GM21717 (cell line): ENCODE data around the gene FAM219B.

ENCODE experiments used
- ATAC-seq: cut with Tn5 transposase; IDR thresholded peaks from one replicate; pipeline ENCODE4 v1.9.1; 2021; ENCODE audit warnings: mild to moderate bottlenecking, moderate library complexity; ENCODE audit not compliant: unreplicated experiment

The FAM219B gene

DNA sequence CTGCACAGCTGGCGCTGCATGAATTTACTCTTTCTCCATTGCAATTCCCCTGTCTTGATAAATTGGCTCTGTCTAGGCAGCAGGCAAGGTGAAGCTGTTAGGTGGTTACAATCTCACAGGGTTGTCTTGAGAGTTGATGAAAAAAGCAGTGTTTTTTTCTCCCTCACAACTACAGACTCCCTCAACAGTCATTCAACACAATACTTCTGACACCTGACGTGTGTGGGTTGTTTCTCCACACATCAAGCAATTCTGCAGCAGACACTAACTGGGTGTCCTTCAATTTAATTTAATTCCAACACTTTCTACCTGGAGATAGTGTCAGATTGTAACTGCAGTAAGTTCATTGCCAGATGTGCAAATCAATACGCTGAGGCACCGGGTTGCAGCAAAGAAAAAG, 28.4 kb downstream of the FAM219B start:
- ATAC-seq: no peak

DNA sequence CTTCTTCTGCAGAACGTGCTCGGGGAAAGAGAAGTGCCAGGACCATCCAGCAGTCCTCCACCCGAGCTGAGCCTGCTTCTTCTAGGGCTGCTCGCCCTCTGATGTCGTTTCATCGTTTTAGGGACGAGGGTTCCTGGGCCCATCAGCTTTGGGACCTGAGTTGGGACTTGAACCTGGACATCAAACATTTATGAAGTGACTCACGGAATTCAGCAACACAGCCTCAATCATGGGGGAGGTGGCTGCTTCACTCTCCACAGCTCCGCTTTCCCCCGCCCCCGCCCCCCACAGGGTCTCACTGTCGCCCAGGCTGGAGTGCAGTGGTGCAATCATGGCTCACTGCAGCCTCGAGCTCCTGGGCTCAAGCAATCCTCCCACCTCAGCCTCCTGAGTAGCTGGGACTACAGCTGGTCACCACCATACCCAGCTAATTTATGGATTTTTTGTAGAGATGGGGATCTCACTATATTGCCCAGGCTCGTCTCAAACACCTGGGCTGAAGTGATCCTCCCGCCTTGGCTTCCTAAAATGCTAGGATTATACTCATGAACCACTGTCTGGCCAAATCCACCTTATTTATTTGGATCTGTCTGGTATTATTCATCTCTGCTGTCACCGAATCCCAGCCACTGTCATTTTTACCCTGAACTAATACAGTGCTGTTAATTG, 32.8 kb downstream of the FAM219B start:
- ATAC-seq: no peak

DNA sequence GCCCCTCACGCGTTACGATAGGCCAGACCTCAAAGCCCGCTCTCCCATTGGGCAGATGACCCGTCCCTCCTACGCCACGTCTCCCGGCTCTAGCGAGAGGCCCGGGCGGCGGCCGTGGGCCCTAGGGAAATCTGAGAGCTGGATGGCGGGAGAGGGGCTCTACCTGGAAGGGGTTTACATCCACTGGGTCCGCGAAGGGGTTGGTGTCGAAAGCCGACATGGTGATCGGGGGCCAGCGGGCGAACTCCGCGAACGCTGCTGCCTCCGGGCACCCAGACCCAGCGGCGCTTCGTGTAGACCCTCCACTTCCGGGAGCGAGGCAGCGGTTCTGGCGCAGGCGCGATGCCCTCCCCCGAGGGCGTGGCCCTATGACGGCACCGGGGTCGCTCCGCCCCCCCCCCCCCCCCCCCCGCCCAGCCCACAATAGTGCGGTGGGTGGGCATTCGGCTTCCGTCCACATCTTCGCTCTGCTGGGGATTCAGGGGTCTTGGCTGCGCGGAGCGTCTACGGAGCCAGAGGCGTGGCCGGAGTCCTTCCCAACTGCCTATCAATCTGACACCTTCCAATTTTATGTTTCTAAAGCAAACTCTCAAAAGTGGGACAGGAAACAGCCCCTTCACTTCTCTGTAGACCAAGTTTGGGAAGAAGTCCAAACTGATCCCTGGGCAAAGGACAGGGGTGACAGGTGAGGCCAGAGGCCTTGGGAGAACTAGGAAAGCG, 33.5 kb downstream of the FAM219B start, which contains the start of gene SCAMP2:
SCAMP2 (minus strand) TSS at position 330 of the 720 bp plus-strand sequence; CDS start at position 220, 110 bp downstream.
- ATAC-seq: peak; percentile 64

DNA sequence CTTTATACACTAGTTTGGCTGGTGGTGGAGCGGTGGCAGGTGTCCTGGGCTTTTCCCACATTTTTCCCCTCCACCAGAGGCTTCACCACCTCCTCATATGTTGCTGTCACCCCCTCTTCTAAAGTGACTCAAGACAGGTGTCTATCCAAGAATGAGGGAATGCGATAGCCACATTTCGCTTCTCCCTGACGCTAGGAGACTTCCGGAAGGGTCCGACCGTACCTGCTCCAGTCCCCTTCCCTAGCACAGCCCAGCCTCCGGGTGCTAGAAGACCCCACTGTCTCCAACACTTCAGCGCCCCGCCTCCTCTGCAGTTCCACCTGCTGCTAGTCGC, 34.0 kb downstream of the FAM219B start:
- no peak for ATAC-seq

DNA sequence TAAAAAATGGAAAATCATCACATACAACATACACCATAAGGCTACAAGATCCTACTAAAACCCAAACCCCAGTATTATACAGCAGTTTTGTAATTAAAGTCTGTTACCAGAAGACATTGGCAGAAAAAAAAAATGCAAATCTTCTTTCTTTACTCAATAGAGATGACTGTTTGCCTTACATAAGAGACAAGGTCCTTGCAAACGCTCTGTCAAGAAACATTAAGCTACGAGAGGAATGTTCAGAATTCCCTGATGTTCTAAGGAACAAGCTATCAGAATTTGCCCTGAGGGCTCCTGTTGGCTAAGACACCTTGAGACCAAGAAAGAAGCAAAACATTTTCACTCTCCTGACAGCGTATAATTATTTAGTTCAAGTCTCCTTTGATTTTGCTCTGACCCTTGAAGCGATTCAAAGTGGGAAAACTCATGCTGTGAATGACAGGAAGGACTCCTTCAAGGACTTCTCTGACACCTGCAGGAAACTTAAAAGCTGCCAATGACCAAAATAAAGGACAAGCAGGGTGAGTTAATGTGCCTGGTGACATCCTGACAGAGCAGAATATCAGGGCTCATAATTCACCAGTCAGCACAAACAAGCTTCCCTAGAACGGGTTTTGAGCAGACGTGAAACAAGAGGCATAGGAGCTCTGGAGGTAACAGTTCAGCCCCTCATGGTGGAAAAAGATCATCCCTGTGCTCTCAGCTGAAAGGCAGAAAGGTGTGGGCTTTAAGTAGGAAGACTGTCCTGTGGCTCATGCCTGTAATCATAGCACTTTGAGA, 36.0 kb downstream of the FAM219B start:
- ATAC-seq: no peak

DNA sequence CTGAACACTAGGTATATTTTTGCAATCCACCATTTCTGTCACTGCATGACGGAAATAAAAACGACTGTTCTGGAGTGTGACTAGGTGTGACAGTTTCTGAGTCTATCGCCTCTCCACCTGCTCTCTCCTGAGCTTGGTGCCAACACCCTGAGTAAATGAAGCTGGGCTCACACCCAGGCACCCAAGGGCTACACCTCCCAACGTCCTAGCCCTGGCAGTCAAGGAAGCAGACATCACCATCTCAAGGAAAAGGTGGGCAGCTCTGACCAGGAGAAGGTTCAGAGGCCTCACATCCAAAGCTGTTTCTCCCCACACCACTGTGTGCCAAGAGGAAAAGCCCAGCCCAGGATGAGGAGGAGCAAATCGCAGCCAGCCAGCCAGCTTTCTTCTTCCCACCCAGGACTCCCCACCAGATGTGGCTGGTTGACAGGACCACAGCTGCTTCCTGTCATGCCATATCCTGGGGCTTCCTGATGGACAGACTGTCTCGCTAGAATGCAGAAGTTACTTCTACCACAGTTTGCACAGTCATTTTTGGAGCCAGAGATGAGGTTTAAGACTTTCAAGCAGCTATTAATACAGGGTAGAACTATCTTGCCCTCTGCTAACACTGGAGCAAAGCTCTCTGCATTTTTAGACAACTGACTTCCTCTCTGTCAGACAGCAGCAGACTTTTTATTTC, 36.8 kb downstream of the FAM219B start:
- peak; percentile 49 for ATAC-seq

DNA sequence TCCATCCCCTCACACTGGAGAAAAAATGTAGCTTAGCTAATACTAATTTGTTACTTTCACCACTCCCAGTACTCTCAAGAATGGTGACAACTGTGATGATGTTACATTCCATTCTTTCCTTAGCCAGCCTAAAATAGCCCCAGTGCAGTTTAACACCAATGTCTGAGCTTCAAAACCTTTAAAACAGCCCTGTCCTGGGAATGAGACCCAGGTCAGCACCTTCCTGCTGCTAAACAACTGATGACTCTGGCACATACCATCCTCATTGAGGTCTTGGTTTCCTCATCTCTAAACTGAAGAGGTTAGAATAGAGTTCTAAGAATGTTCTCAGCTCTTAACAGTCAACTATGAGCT, 37.3 kb downstream of the FAM219B start:
- ATAC-seq: no peak

DNA sequence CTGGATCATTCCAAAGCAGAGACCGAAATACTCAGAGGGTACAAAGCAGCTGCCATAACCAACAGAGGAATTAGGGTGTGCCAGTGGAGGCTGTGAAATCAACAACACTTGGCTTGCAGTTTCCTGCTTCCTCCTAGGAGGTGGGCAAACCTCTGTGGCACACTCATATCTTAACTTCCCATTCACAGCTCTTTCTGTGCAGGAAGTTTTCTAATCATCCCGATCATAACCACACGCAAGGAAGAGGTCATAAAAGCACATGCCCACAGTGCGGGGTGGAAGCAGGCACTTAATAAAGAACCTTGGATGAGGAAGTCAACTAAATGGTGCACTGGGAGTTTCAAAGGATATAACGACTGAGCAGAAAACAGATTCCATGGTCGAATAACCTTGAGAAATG, 38.6 kb downstream of the FAM219B start:
- no peak for ATAC-seq

DNA sequence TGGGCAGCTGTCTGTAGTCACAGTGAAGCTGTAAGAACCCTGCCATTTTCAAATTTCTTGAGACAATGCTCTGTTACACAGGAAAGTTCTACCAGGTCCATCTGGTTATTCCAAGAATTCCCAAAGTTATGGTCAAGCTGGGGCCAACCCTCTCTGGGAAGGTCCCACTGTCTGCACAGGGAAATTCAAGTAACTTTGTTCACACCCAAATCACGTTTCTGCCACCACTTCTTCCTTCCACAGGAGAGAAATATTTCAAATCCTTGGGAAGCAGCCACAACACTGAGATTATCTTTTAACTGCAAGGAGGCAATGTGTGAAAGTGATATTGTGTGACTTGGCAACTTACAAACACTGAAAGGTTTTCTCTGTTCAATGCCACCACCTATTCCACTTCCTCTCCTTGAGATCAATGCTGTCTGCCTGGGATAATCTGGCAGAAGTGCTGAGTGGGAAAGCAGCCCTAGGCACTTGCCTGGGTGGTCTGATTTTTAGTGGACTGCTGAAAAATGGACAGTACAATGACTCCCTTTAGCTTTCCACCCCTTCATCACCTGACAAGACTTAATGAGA, 39.1 kb downstream of the FAM219B start:
- ATAC-seq: no peak

DNA sequence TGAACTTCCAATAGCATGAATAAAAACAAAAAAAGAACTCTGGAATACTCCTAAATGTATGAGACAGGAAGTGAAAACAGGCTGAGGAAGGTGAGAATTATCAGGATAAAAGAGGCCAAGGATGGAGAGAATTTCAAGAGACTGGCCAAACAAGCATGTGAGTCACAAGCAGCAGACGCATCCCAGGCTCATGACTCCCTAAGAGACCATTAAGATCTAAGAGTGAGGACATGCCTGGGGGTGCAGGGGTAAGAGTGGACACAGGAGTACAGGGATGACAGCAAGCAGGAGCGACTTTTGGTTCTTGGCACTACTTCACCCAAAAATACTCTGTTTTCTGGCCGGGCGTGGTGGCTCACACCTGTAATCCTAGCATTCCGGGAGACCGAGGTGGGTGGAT, 40.6 kb downstream of the FAM219B start:
- no peak for ATAC-seq

DNA sequence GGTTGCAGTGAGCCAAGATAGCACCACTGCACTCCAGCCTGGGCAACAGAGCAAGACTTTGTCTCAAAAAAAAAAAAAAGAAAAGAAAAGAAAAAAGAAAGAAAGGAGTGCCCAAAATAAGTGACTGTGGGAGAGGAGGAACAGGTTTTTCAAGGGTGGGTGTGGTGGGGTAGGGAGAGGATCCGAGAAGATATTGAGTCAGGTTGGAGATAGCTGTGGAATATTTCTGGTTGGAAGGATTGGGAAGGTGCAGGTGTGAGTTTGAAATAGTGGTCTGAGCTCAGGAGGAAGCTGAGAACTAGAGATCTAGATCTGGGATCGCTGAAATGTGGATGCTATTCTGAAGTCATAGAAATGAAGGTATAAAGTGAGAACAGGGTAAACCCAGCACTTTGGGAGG, 41.3 kb downstream of the FAM219B start:
- ATAC-seq: no peak

DNA sequence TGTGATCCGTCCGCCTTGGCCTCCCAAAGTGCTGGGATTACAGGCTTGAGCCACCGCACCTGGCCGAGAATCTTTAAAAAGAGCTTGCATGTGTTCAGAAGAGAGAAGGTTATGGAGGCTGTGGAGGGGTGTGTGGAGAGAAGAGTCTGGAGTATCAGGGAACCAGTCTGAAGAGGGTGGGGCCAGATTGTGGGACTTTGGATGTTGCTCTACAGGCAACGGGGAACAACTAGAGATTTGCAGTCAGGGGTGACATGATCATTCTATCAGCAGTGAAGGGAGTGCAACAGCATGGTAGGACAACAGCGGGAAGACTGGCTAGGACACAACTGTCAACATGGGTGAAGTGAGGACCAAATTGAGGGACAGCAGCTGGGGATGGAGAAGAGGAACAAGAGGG, 42.4 kb downstream of the FAM219B start:
- no peak for ATAC-seq

DNA sequence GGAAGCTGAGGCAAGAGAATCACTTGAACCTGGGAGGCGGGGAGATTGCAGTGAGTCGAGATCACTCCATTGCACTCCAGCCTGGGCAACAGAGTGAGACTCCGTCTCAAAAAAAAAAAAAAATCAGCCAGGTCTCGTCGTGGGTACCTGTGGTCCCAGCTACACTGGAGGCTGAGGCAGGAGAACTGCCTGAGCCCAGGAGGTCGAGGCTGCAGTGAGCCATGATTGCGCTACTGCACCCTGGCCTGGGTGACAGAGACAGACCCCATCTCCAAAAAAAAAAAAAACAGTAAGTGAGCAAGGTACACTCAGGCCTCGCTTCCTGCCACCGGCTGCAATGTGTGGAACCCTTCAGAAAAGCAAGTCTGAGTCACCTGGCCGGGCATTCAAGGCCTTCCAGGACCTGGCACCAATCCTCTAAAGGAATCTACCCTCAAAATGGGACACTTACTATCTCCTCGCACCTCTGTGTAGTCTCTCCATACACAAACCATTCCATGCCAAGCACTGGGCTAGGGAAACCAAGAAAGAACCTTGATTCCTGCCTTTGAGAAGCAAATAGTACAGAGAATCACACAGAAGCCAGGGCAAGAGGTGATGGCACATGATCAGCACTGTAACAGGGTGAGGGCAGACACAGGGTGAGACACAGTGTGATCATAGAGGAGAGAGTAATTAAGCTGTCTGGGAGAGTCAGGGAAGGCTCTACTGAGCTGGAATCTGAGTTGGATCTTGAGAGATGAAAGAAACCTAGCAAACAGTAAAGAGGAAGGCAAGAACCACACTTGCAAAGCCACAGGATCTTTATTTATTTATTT, 43.2 kb downstream of the FAM219B start:
- no peak for ATAC-seq

DNA sequence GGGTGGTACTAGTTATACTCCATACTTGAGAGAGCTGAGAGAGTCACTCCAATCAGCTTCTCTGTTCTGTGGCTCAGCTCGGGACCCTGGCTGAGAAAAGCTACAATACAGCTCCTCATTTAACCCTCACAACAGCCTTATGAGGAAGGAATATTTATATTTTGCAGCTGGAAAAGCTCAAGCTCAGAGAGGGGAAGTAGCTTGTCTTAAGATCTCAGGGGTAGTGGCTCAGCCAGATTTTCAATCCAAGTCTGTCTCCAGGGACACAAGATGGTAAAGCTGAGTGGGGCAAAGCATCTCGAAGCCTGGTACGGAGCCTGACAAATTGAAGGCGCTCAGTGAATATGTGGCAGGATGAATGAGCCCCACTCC, 48.3 kb downstream of the FAM219B start:
- no peak for ATAC-seq

DNA sequence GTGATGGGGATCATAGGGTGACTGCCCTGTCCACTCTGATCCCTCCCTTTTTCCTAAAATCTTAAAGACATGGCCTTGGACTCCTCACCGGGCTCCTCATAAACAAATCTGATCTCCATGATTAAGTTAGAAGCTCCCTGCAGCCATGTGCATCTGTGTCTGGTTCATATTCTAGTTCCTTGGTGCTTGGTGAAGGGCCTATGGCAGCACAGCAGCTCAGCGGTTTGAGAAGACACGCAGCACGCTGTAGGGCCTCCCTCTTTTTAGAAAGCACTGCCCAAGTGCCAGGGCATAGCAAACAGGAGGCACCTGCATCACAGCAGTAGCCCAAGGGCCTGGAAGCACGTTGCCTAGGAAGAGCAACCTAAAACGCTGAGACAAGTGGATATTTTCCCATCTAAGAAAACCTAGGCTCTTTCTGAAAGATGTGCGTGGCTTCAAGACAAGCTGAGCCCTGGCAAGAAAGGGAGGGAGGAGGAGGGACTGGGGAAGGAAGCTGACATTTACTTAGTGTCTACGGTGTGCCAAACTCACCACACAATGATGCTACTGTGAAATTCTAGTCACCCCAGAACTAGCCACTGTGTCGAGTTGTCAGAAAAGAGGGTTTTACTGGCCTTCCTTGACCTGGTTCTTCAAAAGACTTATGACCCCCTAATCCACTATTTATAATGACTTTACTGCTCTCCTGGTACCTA, 48.8 kb downstream of the FAM219B start:
- peak; percentile 10 for ATAC-seq

DNA sequence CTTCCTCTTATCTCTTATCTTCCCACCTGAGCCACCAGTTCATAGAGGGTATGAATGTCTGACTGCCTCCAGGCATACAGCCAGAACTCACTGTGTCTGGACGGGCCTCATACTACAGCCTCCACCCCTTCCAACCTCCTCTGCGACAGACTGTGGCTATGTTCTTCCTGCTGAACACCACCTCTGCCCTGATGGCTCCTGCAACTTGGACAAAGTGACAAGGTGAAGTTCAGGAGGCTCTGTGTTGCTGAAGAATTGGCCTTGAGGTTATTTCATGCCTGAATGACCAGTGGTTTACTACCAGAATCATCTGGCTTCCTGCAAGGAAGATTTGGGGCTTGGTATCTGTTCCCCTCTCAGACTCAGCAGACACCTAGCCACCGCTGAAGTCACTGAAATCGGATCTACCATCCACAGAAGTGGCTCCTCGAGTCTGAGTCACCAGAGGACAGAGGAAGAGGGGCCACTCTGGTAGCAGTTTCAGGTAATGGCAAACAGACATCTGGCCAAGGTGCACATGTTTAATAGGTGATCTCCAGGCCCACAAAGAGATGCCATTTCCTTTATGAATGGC, 49.5 kb downstream of the FAM219B start:
- peak; percentile 65 for ATAC-seq

DNA sequence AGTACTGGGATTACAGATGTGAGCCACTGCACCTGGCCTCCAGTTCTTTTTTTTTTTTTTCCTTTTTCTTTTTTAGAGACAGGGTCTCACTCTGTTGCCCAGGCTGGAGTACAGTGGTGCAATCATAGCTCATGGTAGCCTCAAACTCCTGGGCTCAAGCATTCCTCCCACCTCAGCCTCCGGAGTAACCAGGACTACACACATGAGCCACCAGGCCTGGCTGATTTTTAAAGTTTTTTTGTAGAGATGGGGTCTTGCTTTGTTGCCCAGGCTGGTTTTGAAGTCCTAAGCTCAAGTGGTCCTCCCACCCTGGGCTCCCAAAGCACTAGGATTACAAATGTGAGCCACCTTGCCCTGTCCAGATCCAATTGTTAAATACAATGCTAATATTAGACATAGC, 50.1 kb downstream of the FAM219B start:
- no peak for ATAC-seq

DNA sequence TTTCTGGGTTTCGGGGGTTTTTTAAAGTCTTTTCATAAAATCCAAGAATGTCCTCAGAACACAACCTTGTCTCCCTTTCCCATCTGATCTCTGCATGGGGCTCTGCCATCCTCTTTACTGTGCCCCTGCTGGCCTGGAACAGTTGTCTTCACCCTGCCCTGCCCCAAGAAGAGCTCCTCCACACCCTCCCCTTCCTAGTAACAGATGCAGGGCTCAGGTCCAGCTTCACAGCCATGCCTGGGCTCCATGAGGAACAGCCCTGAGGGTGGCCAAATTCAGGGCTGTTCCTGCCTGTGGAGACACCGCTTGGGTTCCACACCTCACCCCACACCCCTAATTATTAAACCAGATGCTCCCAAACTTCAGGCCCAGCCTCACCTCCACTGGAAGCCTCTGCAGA, 50.8 kb downstream of the FAM219B start:
- no peak for ATAC-seq

DNA sequence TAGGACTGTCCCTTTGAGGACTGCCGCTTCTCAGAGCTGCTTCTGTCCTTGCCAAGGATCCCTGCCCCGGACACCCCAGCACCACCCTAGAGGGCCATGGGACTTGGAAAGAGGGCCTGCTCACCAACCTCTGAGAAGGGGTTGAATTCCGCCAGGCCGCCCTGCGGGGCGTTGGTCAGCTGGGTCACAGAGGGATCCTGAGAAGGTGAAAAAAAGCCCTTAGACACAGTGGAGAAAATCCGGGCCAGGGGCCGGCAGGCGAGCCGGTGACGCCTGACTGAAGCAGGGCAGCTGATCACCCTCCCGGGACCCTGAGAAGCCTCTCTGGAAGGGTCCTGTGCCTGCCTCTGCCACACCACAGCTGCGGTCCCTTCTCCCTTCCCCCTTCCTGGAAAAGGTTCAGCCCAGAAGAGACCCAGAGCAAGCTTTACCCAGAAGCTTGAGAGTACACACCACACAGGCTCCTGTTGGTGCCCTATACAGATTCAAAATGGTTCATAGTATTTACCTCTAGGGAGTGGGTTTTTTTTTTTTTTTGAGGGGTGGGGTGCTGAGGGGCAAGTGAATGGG, 52.1 kb downstream of the FAM219B start:
- no peak for ATAC-seq
